MM.1S (cell line): ENCODE measurements around the gene RIF1.

Experiments
- CTCF ChIP-seq: fragments of 300-600 bp; sonication (generic); IDR thresholded peaks from 2 replicates; pipeline ENCODE4 v1.5.1; 2016; ENCODE audit warnings: antibody characterized with exemption, low read length, mixed read lengths
- EZH2 ChIP-seq: fragments of 300-600 bp; sonication (generic); optimal IDR thresholded peaks from 2 replicates; pipeline ENCODE3; 2017; ENCODE audit warnings: low read depth, mild to moderate bottlenecking, antibody characterized with exemption, low read length, mixed read lengths
- EZH2phosphoT487 ChIP-seq: fragments of 300-600 bp; sonication (generic); IDR thresholded peaks from 2 replicates; pipeline ENCODE4 v1.6.1; 2018; ENCODE audit warnings: antibody characterized with exemption, low read length

- TF ChIP-seq CTCF: no peak
- no peak for TF ChIP-seq EZH2phosphoT487
- TF ChIP-seq EZH2: no peak
Observed at GRCh38 chr2:151472966-151473365, 63.3 kb downstream of the RIF1 start.
